NCI-H226 (cell line): ENCODE results near the gene CAMSAP1.
"Not testable (repeated sequence)": the region's sequence is repeated elsewhere in the genome, so short reads cannot be mapped to it uniquely, and the experiment has no call there.

Experiments
- DNase-seq: peaks from one replicate; pipeline ENCODE4 v3.0.0-alpha.2; 2015

The CAMSAP1 gene

DNA sequence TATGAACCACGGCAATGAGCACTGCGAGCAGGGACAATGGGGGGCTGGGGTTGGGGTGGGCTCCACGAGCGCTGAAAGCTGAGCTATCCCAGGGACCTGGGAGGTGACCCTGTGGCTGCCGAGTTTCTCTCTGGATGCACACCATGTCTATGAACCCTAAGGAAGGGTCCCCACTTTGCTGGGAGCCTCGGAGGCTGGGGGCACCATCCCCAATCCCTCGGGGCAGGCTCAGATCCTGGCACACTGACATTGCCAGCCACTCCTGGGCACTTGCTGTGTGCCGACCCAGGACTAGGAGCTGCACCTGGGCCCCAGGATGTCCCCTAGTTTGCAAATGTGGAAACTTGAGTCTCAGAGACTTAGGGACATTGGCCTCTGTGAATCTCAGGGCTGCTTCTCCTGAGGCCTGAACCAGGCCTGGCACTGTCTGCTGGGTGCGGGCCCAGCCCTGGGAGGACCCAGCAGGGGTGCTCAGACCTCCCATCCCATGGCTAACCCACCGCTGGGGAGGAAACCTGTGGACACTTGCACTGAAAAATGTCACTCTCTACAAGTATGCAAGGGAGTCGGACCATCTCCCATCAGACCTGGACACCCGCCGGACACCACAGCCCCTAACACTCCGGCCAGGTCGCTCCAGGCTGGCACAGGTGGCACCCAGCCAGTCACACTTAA, 13.0 kb upstream of the CAMSAP1 start:
- DNase-seq: no peak

DNA sequence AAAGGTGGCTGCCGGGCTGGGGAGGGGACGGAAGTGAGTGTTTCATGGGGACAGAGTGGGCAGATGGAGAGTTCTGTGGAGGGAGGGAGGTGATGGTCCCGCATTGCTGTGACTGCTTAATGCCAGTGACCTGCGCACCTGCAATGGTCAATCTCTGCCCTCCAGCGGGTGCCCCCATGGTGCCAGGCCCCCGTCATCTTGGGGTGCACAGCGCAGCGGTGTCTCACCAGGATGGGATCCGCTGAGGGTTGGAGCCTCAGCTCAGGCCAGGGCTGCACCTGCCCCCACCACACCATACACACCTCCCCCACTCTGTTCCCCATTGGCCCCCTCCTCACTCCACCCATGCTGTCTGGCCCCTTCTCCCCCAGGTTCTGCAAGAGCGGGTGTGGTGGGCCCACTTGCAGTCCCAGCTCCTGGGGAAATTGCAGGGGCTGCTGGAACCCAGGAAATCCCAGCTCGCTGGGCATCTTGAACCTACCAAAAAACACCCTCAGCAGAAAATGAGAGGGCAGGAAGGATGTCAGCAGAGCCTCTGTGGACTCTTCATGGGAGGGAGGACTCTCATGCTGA, 12.1 kb upstream of the CAMSAP1 start:
- DNase-seq: no peak

- DNase-seq: not testable (repeated sequence)
Observed at GRCh38 chr9:135916227-135916626, 8.9 kb upstream of the CAMSAP1 start.

DNA sequence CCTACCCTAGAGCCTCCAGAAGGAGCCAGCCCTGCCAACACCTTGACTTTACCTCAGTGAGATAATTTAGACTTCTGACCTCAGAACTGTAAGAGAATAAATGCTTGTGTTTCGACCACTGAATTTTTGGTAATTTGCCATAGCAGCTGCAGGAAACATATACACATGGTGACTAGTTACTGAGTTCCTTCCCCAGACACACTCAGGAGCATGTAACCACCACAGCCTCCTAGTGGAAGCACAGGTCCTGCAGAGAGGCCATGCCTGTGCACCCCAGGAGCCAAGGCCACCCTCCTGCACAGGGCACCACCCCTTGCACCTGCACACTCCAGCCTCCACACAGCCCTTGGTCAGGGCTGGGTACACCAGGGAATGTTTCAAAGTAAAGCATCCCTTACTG, 7.6 kb upstream of the CAMSAP1 start:
- peak; percentile 34 for DNase-seq

- not testable (repeated sequence) for DNase-seq
Observed at GRCh38 chr9:135911233-135911632, 3.9 kb upstream of the CAMSAP1 start.

- DNase-seq: no peak
Observed at GRCh38 chr9:135910757-135911156, 3.4 kb upstream of the CAMSAP1 start.

- DNase-seq: no peak
Observed at GRCh38 chr9:135910216-135910615, 2.9 kb upstream of the CAMSAP1 start.

DNA sequence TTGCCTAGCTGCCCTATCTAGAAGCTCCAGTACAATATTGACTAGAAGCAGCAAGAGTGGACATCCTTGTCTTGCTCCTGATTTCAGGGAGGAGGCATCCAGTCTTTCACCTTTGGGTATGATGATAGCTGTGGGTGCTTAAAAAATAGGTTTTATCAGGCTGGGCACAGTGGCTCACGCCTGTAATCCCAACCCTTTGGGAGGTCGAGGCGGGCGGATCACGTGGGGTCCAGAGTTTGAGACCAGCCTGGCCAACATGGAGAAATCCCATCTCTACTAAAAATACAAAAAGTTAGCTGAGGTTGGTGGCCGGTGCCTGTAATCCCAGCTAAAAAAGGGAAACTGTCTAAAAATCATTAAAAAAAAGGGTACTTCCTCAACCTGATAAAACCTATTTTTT, 2.0 kb upstream of the CAMSAP1 start:
- no peak for DNase-seq

DNA sequence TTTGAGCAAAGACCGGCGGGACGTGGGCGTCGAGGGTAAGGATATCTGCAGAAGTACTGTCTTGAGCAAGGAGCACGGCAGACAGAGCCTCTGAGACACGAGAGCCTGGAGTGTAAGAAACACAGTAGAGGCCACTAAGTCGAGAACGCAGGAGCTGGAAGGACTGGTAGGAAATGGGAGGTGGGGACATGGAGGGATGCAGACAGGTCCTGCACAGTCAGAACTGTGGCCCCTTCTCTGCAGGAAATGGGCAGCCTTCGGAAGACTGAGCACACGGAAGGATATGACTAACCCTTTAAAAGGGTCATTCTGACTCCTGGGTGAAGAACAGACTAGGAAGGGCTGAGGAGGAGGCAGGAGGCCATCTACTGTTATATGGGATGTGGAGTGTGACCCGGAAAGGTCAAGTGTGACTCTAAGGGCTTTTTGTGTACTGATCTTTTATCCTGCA, 1.4 kb upstream of the CAMSAP1 start:
- peak; percentile 15 for DNase-seq

- DNase-seq: peak; percentile 31
Observed at GRCh38 chr9:135908093-135908753, 877 bp upstream of the CAMSAP1 start.

DNA sequence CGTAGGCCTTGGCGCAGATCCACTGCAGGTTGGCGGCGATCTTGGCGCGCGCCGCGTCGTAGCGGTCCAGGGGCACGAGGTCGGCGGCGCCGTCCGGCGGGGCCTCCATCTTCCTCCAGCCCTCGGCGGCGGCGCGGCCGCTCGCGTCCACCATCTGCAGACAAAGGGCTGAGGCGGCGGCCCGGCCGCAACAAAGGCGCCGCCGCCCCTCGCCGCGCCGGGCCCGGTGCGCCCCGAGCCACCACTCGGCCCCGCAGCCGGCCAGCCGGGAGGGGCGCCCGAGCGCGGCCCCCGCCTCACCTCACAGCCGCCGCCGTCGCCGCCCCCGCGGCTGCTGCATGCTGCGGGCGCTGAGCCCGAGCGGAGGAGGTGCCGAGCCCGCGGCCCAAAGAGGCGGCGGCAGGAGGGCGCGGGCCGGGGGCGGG, 328 bp downstream of the CAMSAP1 start:
- no peak for DNase-seq

DNA sequence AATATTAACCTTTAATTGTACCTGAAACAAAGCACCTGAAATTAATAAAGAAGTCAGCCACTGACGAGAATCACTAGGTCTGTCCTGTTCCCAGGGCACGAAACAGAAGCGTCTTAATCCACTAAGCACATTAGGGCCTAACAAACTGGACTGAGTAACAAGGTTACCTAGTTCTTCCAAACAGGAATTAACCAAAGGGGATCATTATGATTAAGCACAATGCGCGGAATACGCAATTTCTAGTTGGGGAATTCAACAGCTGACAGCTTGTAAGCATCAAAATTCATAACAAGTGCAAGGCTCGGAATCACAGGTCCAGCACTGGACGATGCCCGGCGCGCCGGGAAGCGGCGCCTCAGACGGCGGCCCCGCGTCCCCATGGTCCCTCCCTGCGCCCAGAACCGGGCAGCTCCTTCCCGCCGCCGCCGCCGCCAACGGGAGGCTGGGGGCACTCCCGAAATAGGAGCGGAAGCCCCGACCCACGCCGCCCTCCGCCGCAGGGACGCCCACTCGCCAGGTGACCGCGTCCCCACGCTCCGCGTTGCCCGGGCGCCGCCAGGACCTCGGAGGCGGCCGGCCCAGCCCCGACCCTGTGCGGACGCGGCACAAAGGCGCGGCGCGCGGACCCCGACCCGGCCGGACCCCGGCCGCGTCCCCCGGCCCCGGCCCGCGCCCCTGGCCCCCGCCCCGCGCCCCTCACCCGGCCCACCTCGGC, 898 bp downstream of the CAMSAP1 start:
- DNase-seq: no peak

DNA sequence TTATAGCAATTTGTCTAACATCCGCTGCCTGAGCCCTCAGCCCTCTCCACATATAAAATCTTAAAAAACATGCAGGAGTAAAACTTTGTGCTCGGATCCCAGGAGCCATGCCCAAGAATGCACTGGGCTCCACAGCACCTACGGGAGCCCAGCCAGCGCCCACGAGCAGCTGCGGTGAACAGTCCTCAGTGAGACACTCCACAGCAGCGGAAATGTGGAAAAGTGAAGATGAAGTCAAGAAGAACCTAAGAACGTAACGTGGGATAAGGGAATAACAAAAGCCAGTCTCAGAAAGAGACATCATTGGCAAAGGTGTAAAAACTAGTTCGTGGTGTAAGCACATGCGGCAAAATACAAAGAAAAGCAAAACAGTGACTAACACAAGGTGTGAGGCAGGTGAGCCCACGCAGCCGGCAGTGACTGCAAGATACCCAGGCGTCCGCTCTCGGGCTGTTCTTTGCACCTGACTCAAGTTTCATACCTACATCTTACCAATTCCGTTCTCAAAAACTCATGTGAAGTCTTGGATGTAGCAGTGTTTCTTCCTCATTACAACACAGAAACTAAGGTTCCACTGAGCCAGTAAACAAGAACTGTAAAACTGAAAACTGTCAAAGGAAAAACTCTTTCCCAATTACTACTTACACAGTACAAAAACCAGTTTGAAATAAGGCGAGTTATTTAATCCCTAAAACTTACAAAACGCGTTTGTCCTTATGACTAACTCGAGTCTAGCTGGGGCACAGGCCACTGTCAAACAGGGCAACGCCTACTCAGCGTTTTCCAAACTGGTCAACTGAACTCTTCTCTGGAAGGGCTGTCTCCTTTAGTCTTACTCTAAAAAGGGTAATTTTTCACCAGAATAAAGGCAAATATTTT, 1.7 kb downstream of the CAMSAP1 start:
- no peak for DNase-seq

GRCh38 chr9:135903786-135904520, 3.4 kb downstream of the CAMSAP1 start:
- no peak for DNase-seq

DNA sequence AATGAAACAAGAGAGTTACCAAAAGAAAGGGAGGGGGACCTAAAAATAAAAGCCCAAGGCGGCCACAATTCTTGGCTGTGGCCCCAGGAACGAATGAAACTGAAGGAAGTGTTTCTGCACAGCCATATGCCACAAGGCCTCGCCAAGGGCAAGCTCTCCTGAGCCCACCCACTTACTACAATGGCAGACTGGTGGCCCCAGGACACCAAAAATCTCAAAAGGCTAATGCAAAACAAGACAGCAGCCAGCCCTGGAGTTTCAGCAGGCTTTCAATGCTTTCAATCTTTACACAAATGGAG, 4.0 kb downstream of the CAMSAP1 start:
- no peak for DNase-seq

GRCh38 chr9:135902655-135903357, 4.5 kb downstream of the CAMSAP1 start:
- no peak for DNase-seq

DNA sequence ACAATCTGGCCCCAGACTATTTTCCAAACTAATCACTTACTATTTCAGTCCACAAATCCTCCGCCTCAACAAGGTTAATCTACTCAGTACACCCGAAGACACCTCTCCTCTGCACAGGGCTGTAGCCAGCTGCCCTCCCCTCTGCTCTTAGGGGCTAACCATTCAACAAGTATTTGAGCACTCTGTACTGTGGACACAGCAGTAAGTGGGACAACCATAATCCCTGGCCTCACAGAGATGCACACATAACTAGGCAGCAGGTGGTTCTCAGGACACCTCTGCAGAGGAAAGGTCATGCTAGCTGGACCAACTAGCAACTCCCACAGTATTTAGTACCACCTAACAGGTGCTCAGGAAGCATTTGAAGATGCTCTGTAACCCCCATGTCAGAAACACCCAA, 5.5 kb downstream of the CAMSAP1 start:
- DNase-seq: no peak

DNA sequence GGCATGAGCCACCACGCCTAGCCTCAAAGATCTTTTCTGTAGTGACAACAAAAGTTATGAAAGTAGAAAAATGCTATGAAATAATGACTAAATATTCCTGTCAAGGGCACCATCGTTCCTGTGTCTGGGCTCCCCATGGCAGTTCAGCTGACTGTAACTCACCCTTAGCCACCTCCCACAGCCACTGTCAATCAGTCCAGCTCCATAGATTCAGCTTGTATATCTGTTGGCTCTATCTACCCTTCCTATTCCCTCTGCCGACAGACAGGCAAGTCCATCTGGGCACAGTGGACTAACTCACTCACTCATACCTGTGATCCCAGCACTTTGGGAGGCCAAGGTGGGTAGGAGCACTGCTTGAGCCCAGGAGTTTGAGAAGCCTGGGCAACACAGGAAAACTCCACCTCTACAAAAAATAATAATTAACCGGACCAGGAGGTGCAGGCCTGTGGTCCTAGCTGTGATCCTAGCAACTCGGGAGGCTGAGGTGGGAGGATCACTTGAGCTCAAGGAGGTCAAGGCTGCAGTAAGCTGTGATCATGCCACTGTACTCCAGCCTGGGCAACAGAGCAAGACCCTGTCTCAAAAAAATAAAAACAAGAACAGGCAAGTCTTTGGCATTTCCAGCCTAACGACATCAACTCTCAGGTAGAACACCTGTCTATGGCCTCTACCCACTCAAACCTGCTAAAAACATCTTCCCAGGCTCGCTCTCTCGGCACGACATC, 6.2 kb downstream of the CAMSAP1 start:
- DNase-seq: no peak

GRCh38 chr9:135898634-135899407, 8.5 kb downstream of the CAMSAP1 start:
- peak; percentile 22 for DNase-seq

- no peak for DNase-seq
Observed at GRCh38 chr9:135896626-135897025, 10.7 kb downstream of the CAMSAP1 start.
